ENCODE measurements around the gene HEATR9.

Gene HEATR9

DNA sequence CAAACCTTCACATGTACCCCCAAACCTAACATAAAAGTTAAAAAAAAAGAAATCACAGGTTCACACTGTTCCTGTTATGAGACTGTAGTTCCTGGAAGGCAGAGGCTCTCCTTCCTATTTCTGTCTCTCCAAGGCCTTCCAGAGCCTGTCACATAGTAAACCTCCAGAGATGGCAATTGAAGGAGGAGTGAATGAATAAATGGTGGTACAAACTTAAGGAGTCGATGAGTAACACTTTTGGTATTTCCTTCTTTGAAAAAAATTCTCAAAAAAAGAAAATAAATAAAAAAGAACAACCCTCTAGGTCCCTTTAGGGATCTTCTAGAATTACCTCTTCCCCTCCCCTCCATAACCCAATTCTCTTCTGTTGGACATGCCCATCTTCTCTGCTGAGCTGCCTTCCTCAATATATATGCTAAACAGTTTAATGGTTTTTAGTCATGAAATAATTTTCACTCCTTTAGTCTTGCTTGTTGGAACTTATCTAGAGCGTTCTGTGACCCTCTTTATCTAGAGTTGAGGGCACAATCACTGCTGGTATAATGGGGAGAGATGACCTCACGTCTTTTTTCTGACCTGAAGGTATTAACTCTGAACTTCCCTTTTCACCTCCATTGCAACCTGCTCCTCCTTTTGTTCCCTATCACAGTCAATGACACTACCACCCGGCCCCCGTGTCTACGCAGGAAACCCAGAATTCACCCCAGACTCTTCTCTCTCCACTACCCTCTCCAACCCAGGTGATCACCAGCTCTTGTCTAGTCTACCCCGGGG, 61.1 kb downstream of the HEATR9 start:
- no peak for DNase-seq
